CD4-positive, alpha-beta T cell treated with Interleukin-17A for 1 hour (primary cell): Measurements from ENCODE around the gene ABCC2.
"Not testable (repeated sequence)": the region's sequence is repeated elsewhere in the genome, so short reads cannot be mapped to it uniquely, and the experiment has no call there.

Experiments used
- DNase-seq: peaks from one replicate; pipeline ENCODE4 v3.0.0-alpha.2; 2020

The ABCC2 gene

DNA sequence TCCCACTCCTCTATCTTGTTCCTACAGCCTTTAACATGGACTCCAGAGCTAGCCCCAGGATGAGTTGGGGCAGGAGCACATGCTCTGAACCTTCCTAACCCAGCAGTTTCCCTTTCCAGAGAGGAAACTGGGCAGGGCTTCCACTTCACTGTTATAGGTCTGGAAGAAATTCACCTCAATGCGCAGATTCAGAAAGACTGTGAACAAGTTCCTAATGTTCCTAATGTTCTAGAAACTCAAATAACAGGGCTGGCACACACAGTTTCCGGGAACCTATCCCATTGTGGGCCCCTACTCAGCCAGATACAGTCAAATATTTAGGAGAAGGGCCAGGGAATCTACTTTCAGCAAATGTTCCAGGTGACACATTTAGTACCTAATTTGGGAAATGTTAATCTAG lies 29.7 kb downstream of the ABCC2 start:
- no peak for DNase-seq

DNA sequence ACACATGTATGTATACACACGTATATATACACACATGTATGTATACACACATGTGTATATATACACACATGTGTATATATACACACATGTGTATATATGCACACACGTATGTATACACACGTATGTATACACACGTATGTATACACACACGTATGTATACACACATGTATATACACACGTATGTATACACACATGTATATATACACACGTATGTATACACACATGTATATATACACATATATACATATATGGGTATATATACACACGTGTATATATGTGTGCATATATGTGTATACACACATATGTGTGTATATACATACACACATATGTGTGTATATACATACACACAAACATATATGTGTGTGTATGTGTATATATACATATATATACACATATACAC lies 31.7 kb downstream of the ABCC2 start:
- no peak for DNase-seq

- DNase-seq, result no peak
These were observed 33.2 kb downstream of the ABCC2 start for GRCh38 chr10:99815621-99816020.

DNA sequence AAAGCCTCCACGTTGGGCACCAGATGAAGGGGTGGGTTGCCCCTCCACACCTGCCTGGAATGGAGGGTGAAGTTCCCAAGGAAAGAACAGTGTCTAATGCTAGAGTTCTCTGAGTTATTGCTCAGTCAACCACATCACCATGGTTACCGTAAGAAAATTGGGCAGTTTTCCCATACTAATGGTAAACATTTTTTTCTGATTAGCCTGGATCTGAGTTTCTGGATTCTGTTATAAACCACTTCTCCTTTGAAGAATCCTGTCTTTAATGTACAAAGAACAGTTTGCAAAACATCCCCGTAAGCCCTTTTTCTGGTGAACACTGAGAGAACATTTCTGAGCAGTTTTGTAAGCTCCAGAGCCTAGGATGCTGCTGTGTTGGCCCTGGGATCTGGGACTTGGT lies 45.5 kb downstream of the ABCC2 start:
- DNase-seq, result no peak

DNA sequence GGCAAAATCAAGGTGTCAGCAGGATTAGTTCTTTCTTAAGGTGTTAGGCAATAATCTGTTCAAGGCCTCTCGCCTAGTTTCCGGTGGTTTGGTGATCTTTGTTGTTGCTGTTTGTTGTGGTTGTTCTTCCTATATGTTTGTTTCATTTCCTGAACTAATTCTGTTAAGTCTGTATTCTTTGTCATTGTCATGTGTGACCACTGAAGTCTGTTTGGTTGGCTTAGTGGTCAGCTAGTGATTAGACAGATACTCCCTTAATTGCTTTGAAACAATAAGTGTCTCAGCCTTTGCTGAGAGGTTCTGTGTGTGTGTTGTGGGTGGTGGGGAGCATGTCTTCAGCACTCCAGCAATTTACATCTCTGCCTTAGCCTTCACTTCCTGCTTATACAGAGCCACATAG lies 46.0 kb downstream of the ABCC2 start:
- DNase-seq, result peak; percentile 2

- DNase-seq, result no peak
These were observed 50.0 kb downstream of the ABCC2 start for GRCh38 chr10:99832439-99832838.

- DNase-seq, result no peak
These were observed 52.0 kb downstream of the ABCC2 start for GRCh38 chr10:99834410-99834809.

DNA sequence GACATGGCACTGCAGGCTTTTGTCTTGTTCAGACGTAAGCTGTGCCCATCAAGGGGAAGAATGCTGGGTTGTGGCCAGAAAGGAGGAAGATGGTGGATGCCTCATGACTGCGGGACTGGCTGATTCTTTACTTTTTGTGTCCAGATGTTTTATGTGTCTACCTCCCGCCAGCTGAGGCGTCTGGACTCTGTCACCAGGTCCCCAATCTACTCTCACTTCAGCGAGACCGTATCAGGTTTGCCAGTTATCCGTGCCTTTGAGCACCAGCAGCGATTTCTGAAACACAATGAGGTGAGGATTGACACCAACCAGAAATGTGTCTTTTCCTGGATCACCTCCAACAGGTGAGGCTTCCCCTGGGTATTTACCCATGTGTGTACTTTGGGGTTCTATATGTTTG lies 53.5 kb downstream of the ABCC2 start:
- no peak for DNase-seq

DNA sequence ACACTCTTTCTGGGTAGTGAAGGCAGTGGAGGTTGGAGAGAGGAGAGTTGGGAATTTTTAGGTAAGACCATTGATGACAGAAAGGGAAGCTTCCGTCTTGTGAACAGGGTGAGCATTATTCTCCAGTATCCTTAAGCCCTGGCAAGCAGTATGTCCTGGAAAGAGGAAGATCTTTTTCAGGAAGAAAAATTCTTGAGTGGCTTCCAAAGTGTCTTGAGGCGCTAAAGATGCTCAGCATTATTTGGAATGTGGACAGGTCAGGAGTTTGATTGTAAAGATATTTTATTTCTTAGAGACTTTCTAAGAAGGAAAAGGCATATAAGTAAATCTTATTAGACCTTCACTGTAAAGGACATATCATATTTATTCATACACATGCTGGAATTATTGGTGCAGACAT lies 54.3 kb downstream of the ABCC2 start:
- DNase-seq, result no peak

GRCh38 chr10:99840859-99841258 lies 58.4 kb downstream of the ABCC2 start:
- DNase-seq, result not testable (repeated sequence)

DNA sequence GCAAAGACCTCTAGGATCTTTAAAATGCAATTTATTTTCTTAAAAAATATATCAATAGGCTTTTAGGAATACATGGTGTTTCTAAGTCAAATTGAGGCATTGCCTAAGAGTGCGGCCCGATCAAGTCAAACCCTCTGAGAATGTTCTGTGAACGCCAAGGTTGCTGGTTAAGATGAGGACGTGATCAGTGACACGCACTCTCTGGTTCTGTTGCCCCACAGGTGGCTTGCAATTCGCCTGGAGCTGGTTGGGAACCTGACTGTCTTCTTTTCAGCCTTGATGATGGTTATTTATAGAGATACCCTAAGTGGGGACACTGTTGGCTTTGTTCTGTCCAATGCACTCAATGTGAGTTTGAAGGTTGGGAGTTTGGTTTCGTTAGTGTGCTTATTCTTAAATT lies 59.3 kb downstream of the ABCC2 start:
- no peak for DNase-seq

- no peak for DNase-seq
These were observed 60.9 kb downstream of the ABCC2 start for GRCh38 chr10:99843310-99843709.

GRCh38 chr10:99844433-99844955 lies 62.1 kb downstream of the ABCC2 start:
- DNase-seq, result no peak

DNA sequence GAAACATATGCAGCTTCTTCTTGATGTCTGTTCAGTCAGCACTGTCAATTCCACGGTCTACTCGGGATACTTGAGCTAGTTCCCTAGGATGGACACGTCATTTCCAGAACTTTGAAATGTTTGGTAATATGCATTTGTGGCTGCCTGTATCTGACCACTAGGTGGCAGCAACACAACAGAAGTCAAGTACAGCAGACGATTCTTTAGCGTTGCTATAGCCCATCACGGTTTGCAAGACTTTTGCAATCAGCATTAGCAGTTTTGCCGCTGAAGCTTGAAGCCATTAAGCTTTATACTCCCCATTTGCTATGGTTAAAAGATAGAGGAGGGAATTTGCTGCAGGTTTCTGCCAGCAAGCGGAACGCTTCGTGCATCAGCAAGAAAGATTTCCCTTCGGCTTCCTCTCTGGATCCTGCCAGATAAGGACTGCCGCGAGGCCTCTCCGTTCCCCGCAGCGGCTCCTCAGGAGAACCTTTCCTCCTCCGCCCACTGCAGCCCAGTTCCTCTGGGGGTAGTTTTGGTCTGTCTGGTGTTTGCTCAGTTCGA lies 63.5 kb downstream of the ABCC2 start:
- DNase-seq, result peak; percentile 80

DNA sequence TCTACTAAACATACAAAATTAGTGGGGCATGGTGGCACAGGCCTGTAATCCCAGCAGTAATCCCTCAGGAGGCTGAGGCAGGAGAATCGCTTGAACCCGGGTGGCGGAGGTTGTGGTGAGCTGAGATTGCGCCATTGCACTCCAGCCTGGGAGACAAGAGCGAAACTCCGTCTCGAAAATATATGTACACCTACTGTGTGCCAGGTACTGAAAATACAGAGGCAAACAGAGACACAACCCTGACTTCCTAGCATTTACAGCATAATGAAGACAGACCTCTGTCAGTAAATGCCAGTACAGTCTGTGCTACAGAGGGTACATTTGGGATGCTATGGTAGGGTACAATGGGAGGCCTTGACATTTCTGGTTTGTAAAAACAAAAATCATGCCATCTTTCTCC lies 66.6 kb downstream of the ABCC2 start:
- no peak for DNase-seq

- DNase-seq, result no peak
These were observed 67.1 kb downstream of the ABCC2 start for GRCh38 chr10:99849536-99849935.

GRCh38 chr10:99850021-99850766 lies 67.8 kb downstream of the ABCC2 start:
- no peak for DNase-seq

- no peak for DNase-seq
These were observed 68.4 kb downstream of the ABCC2 start for GRCh38 chr10:99850767-99851340.

- DNase-seq, result no peak
These were observed 69.4 kb downstream of the ABCC2 start for GRCh38 chr10:99851825-99852224.

GRCh38 chr10:99852481-99853213 lies 70.2 kb downstream of the ABCC2 start:
- no peak for DNase-seq

DNA sequence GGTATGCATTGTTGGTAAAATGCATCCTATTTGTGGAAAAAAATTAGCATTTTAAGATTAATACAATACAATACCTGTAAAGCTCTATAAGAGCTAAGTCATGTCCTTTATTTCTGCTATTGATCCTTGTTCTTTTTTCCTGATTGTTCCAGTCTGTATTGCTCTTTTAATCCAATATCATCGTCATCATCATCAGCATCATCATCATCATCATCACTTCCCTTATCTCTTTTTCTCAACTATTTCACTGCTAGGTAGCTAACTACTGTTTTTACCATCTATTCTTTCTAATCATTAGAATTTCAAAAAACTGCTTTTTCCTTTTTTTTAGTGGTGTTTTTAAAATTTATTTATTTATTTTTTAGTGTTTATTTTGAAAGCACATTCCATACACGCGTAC lies 71.2 kb downstream of the ABCC2 start:
- no peak for DNase-seq

GRCh38 chr10:99854860-99855259 lies 72.4 kb downstream of the ABCC2 start:
- DNase-seq, result no peak

DNA sequence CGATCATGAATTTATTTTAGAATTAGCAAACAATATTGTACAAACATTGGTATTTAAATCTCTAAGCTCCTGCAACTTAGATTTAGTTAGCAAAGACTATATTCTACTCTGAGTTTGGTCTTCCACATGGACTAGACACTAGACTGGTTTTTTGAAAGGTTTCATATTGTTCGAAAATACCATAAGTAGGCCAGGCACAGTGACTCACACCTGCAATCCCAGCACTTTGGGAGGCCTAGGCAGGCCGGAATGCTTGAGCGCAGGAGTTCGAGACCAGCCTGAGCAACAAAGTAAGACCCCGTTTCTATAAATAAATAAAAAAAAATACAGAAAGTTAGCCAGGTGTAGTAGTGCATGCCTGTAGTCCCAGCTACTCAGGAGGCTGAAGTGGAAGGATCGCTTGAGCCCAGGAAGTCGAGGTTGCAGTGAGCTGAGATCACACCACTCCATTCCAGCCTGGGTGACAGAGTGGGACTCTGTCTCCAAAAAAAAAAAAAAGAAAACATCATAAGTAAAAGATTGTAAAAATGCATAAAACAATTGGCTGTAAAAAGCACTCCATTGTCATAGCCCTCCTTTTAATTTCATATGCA lies 73.1 kb downstream of the ABCC2 start:
- DNase-seq, result no peak
